BLaER1 treated with 17β-estradiol and CSF1 and Interleukin-3, amounts not matched to agents 10 nM and 100 nM (cell line): ENCODE data around the gene LTF.

Source experiments
- H3K27ac ChIP-seq, 11 experiments: shearing (Covaris generic); formaldehyde crosslinking; 2 replicates each; pipeline ENCODE4 v1.8.1; 2022
- H3K27me3 ChIP-seq, 11 experiments: shearing (Covaris generic); formaldehyde crosslinking; 2 replicates each; pipeline ENCODE4 v1.8.1; 2022
- H3K36me3 ChIP-seq, 11 experiments: shearing (Covaris generic); formaldehyde crosslinking; 2 replicates each; pipeline ENCODE4 v1.8.1; 2022
- H3K4me1 ChIP-seq, 10 experiments: shearing (Covaris generic); formaldehyde crosslinking; 2 replicates each; pipeline ENCODE4 v1.8.1; 2022
- H3K4me2 ChIP-seq, 11 experiments: shearing (Covaris generic); formaldehyde crosslinking; 2 replicates each; pipeline ENCODE4 v1.8.1; 2022
- H3K4me3 ChIP-seq, 10 experiments: shearing (Covaris generic); formaldehyde crosslinking; 2 replicates each; pipeline ENCODE4 v1.8.1; 2022
- H3K9ac ChIP-seq, 11 experiments: shearing (Covaris generic); formaldehyde crosslinking; 2 replicates each; pipeline ENCODE4 v1.8.1; 2022
- H3K9me3 ChIP-seq, 11 experiments: shearing (Covaris generic); formaldehyde crosslinking; replicated peaks in 1 of 11; 2 replicates each; pipeline ENCODE4 v1.8.1; 2022
- H4K20me1 ChIP-seq, 11 experiments: shearing (Covaris generic); formaldehyde crosslinking; 2 replicates each; pipeline ENCODE4 v1.8.1; 2022
- Cebpa-rat ChIP-seq, 11 experiments: shearing (Covaris generic); IDR thresholded peaks; 2 replicates each; pipeline ENCODE4 v1.8.1; 2022

The LTF gene

DNA sequence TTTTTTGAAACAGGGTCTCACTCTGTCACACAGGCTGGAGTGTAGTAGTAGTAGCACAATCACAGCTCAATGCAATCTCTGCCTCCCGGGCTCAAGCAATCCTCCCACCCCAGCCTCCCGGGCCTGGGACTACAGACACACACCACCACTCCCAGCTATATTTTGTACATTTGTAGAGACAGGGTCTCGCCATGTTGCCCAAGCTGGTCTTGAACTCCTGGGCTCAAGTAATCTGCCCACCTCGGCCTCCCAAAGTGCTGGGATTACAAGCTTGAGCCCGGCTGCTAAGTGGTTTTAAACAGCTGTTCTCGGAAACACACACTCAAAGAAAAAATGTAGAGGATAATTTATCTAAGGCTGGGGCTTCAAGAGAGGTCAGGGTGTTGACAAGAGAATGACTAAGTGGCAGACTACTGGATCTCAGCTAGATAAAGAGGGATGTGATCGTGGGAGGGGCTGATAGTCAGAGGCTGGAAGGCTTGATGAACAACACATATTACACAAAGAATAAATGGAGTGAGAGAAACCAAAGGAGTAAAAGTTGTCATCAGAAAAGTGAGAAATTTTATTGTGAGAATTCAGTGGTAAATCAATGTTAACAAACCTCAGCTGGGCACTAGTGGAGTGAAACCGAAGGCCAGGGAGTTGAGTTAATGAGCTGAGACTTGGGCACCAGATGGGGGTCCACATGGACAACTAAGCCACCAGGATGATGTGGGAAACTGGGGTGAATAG is 64.5 kb downstream of the LTF start:
- peak overlapping the region in 3 of 11 experiments; percentile 56 to 85 (median 58); a peak in 6 of 22 replicates for H3K4me2 ChIP-seq
- H3K27me3 ChIP-seq = no peaks in the 10 kb centered on the region
- peaks cover 6 to 85% (median 19%) of the 10 kb centered on the region in 10 experiments; a peak in 19 of 20 replicates for H3K4me1 ChIP-seq
- no peak for TF ChIP-seq Cebpa-rat (IDR thresholded peaks at IDR 0.05)
- H4K20me1 ChIP-seq = no peaks in the 10 kb centered on the region
- no peaks in the 10 kb centered on the region for H3K36me3 ChIP-seq
- peak overlapping the region in 3 of 11 experiments; percentile 8 to 44 (median 12); a peak in 5 of 22 replicates for H3K27ac ChIP-seq
- H3K4me3 ChIP-seq = no peak overlapping the region
- H3K9ac ChIP-seq = no peak overlapping the region
- H3K9me3 ChIP-seq = peaks cover 0 to 10% (median 0%) of the 10 kb centered on the region in 11 experiments; a peak in 4 of 22 replicates

DNA sequence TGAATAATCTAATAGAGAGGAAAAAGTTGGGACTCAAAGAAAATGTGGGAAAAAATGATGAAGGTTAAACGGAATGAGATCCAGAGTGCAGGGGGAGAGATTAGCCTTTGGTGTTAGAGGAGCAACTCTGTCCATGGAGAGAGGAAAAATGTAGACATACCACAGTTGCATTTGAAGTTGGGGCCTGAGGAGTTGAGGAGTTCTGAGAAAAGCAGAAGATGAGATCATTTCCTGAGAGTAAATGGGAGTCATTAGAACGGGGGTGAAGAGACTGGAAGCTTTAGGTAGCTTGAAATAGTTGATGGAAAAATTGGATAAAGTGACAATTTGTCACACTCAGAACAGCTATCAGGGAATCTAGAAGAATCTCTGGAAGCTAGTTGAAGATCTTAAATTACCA is 65.1 kb downstream of the LTF start:
- no peak overlapping the region for H3K4me3 ChIP-seq

DNA sequence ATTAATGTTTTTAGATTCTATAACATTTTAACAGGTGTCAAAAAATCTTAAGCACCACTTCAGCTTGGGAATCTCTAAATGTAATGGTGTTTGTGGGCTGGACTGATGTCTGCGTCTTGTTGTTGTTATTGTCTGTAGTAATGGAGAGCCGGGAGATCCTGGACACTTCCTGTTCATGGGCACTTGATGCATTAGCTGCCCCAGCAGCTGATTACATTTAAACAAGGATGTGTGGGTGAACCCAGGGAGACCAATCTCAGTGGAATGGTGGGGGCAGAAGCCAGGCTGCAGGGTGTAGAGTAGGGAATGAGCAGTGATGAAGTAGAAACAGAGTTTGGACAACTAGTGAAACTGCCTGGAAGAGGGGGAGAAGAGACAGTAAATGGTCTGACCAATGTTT is 65.6 kb downstream of the LTF start:
- no peaks in the 10 kb centered on the region for H3K27me3 ChIP-seq
- peak overlapping the region in 2 of 11 experiments; percentile 8 to 16; a peak in 3 of 22 replicates for H3K27ac ChIP-seq
- peak overlapping the region in 4 of 11 experiments; percentile 1 to 85 (median 57); a peak in 6 of 22 replicates for H3K4me2 ChIP-seq
- no peak for TF ChIP-seq Cebpa-rat (IDR thresholded peaks at IDR 0.05)
- peaks cover 6 to 85% (median 15%) of the 10 kb centered on the region in 10 experiments; a peak in 18 of 20 replicates for H3K4me1 ChIP-seq
- H4K20me1 ChIP-seq = no peaks in the 10 kb centered on the region
- no peak overlapping the region for H3K4me3 ChIP-seq
- no peaks in the 10 kb centered on the region for H3K36me3 ChIP-seq
- no peak overlapping the region for H3K9ac ChIP-seq
- H3K9me3 ChIP-seq = peaks cover 0 to 10% (median 0%) of the 10 kb centered on the region in 11 experiments; a peak in 4 of 22 replicates

More for the DNA sequence above, 65.1 kb downstream of the LTF start:
- no peak for TF ChIP-seq Cebpa-rat (IDR thresholded peaks at IDR 0.05)
- no peak overlapping the region for H3K9ac ChIP-seq
- peak overlapping the region in 2 of 11 experiments; percentile 8 to 44; a peak in 3 of 22 replicates for H3K27ac ChIP-seq
- H4K20me1 ChIP-seq = no peaks in the 10 kb centered on the region
- H3K4me2 ChIP-seq = peak overlapping the region in 4 of 11 experiments; percentile 1 to 85 (median 57); a peak in 6 of 22 replicates
- peaks cover 0 to 10% (median 0%) of the 10 kb centered on the region in 11 experiments; a peak in 4 of 22 replicates for H3K9me3 ChIP-seq
- H3K36me3 ChIP-seq = no peaks in the 10 kb centered on the region
- no peaks in the 10 kb centered on the region for H3K27me3 ChIP-seq
- H3K4me1 ChIP-seq = peaks cover 6 to 85% (median 14%) of the 10 kb centered on the region in 10 experiments; a peak in 18 of 20 replicates

DNA sequence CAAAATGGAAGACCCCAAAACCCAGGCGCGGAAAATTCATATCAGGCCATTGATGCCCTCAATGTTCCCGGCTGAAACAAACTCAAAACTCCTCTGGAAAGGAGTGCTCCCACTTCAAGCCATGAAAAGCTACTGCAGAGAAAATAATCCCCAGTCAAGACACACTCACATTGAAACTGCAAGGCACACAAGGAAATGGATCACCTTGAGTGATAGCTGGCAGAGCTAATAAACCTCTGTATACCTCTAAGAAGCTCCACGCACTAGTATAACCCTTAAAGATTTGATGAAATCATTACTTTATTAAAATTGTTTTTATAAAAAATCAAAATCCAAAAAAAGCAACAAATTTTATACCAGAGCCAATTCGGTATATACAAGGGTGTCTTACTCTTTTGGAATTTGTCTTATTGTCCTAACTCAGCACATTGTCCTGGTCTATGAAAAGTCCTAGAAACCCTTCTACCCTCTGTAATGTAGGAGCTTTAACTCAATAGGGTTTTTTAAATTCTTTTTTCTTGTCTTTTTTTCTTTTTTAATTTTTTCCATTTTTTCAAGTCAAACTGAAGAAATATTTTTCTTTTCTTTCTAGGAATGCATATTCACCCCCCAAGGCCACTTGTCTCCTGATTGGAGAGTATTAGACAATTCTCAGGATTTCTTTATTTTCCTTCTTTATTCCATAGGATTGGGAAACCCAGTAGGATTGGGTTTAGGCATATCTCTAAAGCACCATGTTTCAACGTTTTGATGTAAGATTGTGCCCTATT is 66.3 kb downstream of the LTF start:
- H3K27me3 ChIP-seq = no peaks in the 10 kb centered on the region
- peaks cover 0 to 8% (median 0%) of the 10 kb centered on the region in 11 experiments; a peak in 4 of 22 replicates for H3K9me3 ChIP-seq
- H3K9ac ChIP-seq = no peak overlapping the region
- H3K27ac ChIP-seq = no peak overlapping the region; a peak in 1 of 22 replicates
- H4K20me1 ChIP-seq = no peaks in the 10 kb centered on the region
- no peak for TF ChIP-seq Cebpa-rat (IDR thresholded peaks at IDR 0.05)
- H3K4me2 ChIP-seq = peak overlapping the region in 3 of 11 experiments; percentile 56 to 85 (median 58); a peak in 5 of 22 replicates
- H3K36me3 ChIP-seq = no peaks in the 10 kb centered on the region
- H3K4me3 ChIP-seq = no peak overlapping the region
- H3K4me1 ChIP-seq = peaks cover 6 to 85% (median 17%) of the 10 kb centered on the region in 10 experiments; a peak in 18 of 20 replicates

DNA sequence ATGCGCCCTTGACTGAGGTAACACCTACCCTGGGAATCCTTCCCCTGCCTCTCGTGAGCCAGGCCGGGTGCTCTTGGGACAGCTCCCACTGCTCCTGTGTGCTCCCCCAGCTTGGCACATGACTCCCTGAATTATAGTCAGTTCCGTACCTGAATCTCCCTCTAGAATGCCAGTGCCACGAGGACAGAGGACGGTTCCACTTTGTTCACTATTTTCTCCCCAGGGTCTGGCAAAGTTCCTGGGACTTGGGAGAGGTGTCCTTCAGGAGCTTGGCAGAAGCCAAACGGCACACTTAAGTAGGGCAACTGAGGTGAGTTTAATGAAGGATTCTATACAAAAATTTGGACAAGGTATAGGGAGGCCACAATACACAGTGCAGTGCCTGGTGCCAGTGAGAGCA is 67.6 kb downstream of the LTF start:
- H3K4me1 ChIP-seq = peaks cover 6 to 86% (median 17%) of the 10 kb centered on the region in 10 experiments; a peak in 18 of 20 replicates
- H3K9ac ChIP-seq = peak overlapping the region in 1 of 11 experiments; percentile 17; a peak in 1 of 22 replicates
- H3K4me3 ChIP-seq = no peak overlapping the region
- TF ChIP-seq Cebpa-rat (IDR thresholded peaks at IDR 0.05) = no peak
- peak overlapping the region in 4 of 11 experiments; percentile 25 to 71 (median 66); a peak in 6 of 22 replicates for H3K27ac ChIP-seq
- H3K4me2 ChIP-seq = peak overlapping the region in 4 of 11 experiments; percentile 67 to 94 (median 80); a peak in 7 of 22 replicates
- no peaks in the 10 kb centered on the region for H3K27me3 ChIP-seq
- H3K36me3 ChIP-seq = no peaks in the 10 kb centered on the region
- H3K9me3 ChIP-seq = no peaks in the 10 kb centered on the region; a peak in 1 of 22 replicates
- no peaks in the 10 kb centered on the region for H4K20me1 ChIP-seq

DNA sequence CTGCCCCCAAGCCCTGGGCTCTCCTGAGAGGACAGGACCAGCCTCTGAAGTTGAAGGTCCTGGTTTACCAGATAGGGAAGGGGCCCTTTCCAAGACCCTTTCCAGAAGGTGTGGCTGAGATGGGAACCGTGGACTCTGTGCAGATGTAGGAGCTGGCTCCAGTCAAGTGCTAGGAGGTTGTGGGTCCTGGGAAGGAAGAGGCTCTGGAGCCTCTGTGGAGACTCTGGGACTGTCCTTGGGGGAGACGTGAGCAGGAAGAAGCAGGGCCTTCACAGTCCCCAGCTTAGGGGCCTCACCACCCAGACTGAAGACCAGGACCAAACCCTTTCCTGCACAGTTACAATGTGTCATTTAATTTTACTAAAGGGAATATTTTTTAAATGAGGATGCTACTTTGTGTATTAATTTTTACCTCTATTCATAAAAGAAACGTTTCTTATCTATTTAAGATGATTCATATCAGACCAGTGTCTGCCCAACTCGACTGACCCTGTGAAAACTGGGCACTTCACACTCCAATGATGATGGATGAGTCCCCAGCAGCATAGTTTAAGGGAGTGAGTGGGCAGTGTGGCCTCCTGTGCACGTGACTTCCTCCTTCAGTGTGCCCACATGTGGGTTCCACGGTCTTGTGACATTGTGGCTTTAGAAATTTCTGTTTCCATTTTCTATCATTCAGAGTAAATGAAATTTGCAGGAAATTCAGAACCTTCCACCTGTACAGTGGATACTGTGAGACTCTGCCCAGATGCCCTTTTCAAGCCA is 68.8 kb downstream of the LTF start:
- no peaks in the 10 kb centered on the region for H4K20me1 ChIP-seq
- H3K36me3 ChIP-seq = no peaks in the 10 kb centered on the region
- no peaks in the 10 kb centered on the region for H3K27me3 ChIP-seq
- H3K4me1 ChIP-seq = peaks cover 6 to 87% (median 17%) of the 10 kb centered on the region in 10 experiments; a peak in 18 of 20 replicates
- no peak for TF ChIP-seq Cebpa-rat (IDR thresholded peaks at IDR 0.05)
- peak overlapping the region; percentile 12 to 94 (median 49); a peak in 21 of 22 replicates for H3K4me2 ChIP-seq
- peak overlapping the region in 8 of 11 experiments; percentile 9 to 71 (median 38); a peak in 11 of 22 replicates for H3K27ac ChIP-seq
- no peaks in the 10 kb centered on the region; a peak in 1 of 22 replicates for H3K9me3 ChIP-seq
- peak overlapping the region in 3 of 11 experiments; percentile 5 to 57 (median 17); a peak in 3 of 22 replicates for H3K9ac ChIP-seq
- H3K4me3 ChIP-seq = no peak overlapping the region

DNA sequence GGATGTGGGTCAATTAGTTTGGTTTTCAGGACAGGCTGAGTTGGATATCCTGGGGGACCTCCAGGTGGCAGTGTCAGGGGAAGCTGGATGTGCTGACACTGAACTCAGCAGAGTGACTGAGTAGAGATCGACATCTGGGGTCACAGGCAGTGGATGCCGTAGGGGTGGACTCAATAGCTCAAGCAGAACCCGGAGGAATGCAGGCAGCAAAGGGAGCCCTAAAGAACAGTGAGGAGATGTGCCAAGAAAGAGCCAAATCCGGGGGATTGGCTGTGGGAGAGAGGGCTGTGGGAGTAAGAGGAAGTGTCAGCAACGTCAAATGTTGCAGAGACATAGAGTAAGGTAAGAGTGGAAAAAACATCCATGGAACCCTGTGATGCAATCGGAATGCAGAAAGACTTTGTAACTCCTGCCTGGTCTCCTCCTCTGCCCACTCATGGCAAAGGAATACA is 69.5 kb downstream of the LTF start:
- Histone ChIP-seq H3K27me3 (no peaks in the 10 kb centered on the region), H3K27ac (peak overlapping the region in 4 of 11 experiments; percentile 9 to 68 (median 62); a peak in 4 of 22 replicates), H3K9me3 (no peaks in the 10 kb centered on the region; a peak in 1 of 22 replicates), H3K4me3 (no peak overlapping the region), H3K4me2 (peak overlapping the region in 3 of 11 experiments; percentile 76 to 94 (median 85); a peak in 6 of 22 replicates), H3K9ac (peak overlapping the region in 1 of 11 experiments; percentile 5; a peak in 1 of 22 replicates), H4K20me1 (no peaks in the 10 kb centered on the region), H3K4me1 (peaks cover 6 to 80% (median 17%) of the 10 kb centered on the region in 10 experiments; a peak in 18 of 20 replicates), H3K36me3 (no peaks in the 10 kb centered on the region)
- no peak for TF ChIP-seq Cebpa-rat (IDR thresholded peaks at IDR 0.05)
